Natural killer cell (primary cell): Measurements from ENCODE around the gene EXO1. TPM values are rescaled to one million over a fixed set of nuclear protein-coding genes. Genes with fewer than 3 reads are reported as not detected.

Experiments
- ATAC-seq, 3 donors: fragments of 150-1000 bp in 2 of 3; fragments of 200-7000 bp in 1 of 3; cut with Tn5 transposase; 1 replicate in 1 of 3; 2 replicates in 2 of 3; pipeline ENCODE4 v1.10.0; 2021; ENCODE audit warnings: mild to moderate bottlenecking in 2 of 3, moderate library complexity in 2 of 3
- DNase-seq, 2 donors: peaks; one replicate each; pipeline versions ENCODE4 v3.0.0 to v3.0.0-alpha.2; 2013 to 2021; ENCODE audit warnings: mixed read lengths in 1 of 2
- H3K27ac ChIP-seq: one replicate; pipeline ENCODE4 v1.5.1; 2013; ENCODE audit warnings: mild to moderate bottlenecking, low read length
- H3K27me3 ChIP-seq: one replicate; pipeline ENCODE4 v1.6.1; 2013; ENCODE audit warnings: low read length; ENCODE audit not compliant: control insufficient read depth, insufficient read depth
- H3K36me3 ChIP-seq: one replicate; pipeline ENCODE4 v1.6.1; 2013; ENCODE audit warnings: low read length; ENCODE audit not compliant: control insufficient read depth, insufficient read depth
- H3K4me1 ChIP-seq: one replicate; pipeline ENCODE4 v1.6.1; 2013; ENCODE audit warnings: low read length; ENCODE audit not compliant: control insufficient read depth, insufficient read depth
- H3K4me3 ChIP-seq: one replicate; pipeline ENCODE4 v1.5.1; 2013; ENCODE audit warnings: low read length
- H3K9me3 ChIP-seq: one replicate; pipeline ENCODE4 v1.6.1; 2013; ENCODE audit warnings: low read length; ENCODE audit not compliant: control insufficient read depth, insufficient read depth
- H3K27ac Mint-ChIP-seq, 2 donors: one replicate each; pipeline ENCODE4 v1.8.0; 2022; ENCODE audit warnings: mild to moderate bottlenecking in 2 of 2, mixed read lengths in 2 of 2, moderate library complexity in 1 of 2
- H3K27me3 Mint-ChIP-seq, 2 donors: one replicate each; pipeline ENCODE4 v1.8.0; 2022; ENCODE audit warnings: low read depth in 2 of 2, mixed read lengths in 2 of 2
- H3K36me3 Mint-ChIP-seq: one replicate; pipeline ENCODE4 v1.8.0; 2022; ENCODE audit warnings: mixed read lengths
- H3K4me1 Mint-ChIP-seq, 2 donors: one replicate each; pipeline ENCODE4 v1.8.0; 2022; ENCODE audit warnings: mixed read lengths in 2 of 2
- H3K4me3 Mint-ChIP-seq: one replicate; pipeline ENCODE4 v1.8.0; 2022; ENCODE audit warnings: mild to moderate bottlenecking, moderate library complexity, mixed read lengths
- H3K9me3 Mint-ChIP-seq, 2 donors: one replicate each; pipeline ENCODE4 v1.8.0; 2022; ENCODE audit warnings: mixed read lengths in 2 of 2
- CTCF ChIP-seq: fragments of 200-600 bp; IDR thresholded peaks from one replicate; pipeline ENCODE4 v1.8.0; 2022; ENCODE audit warnings: antibody characterized with exemption
- WGBS: methylation state at CpG from one replicate; pipeline ENCODE4 v1.1.7; 2013; ENCODE audit warnings: missing lambda C conversion rate; ENCODE audit not compliant: insufficient coverage; 5-methylcytosine and 5-hydroxymethylcytosine counted together
- intact Hi-C: fragments of 100-400 bp; cut with micrococcal nuclease; formaldehyde crosslinking; loops from one replicate; pipeline ENCODE4 v1.14.2; 2022
- total RNA-seq, 4 donors: library from RNA; stranded (reverse); fragments of 120-200 nt in 1 of 4; gene quantifications; one replicate each; pipeline versions ENCODE4 v1.2.3 to v1.2.4, GENCODE V29; 2013 to 2022

The EXO1 gene
- total RNA-seq, 3 donors from 2014 or later (not counting 1 experiment from before 2014, with no cell fraction given): 1.6 to 2.7 (median 1.7) TPM

GRCh38 chr1:241870746-241871430 is 22.9 kb downstream of the EXO1 start:
- WGBS: 100% methylated on average over 1 of the region's 3 CpGs
- no peak overlapping the region for H3K4me3 Mint-ChIP-seq
- TF ChIP-seq CTCF: no peak
- Histone ChIP-seq H3K4me1 (no peaks in the 10 kb centered on the region), H3K4me3 (no peak overlapping the region), H3K27me3 (no peaks in the 10 kb centered on the region), H3K36me3 (no peaks in the 10 kb centered on the region), H3K9me3 (no peaks in the 10 kb centered on the region), H3K27ac (no peak overlapping the region)
- no peaks in the 10 kb centered on the region for H3K36me3 Mint-ChIP-seq
- H3K27me3 Mint-ChIP-seq: no peaks in the 10 kb centered on the region
- ATAC-seq (no peak), DNase-seq (no peak)
- no peaks in the 10 kb centered on the region for H3K9me3 Mint-ChIP-seq
- no peak overlapping the region for H3K27ac Mint-ChIP-seq
- intact Hi-C loops: no loop called here
- no peaks in the 10 kb centered on the region for H3K4me1 Mint-ChIP-seq

- no peaks in the 10 kb centered on the region for H3K4me1 ChIP-seq
- no peaks in the 10 kb centered on the region for H3K36me3 ChIP-seq
- no peak overlapping the region for H3K4me3 ChIP-seq
- no peaks in the 10 kb centered on the region for H3K27me3 ChIP-seq
- Mint-ChIP-seq H3K27me3 (no peaks in the 10 kb centered on the region), H3K4me3 (no peak overlapping the region), H3K27ac (no peak overlapping the region), H3K4me1 (no peaks in the 10 kb centered on the region), H3K36me3 (no peaks in the 10 kb centered on the region), H3K9me3 (no peaks in the 10 kb centered on the region)
- TF ChIP-seq CTCF: no peak
- DNase-seq (no peak), ATAC-seq (no peak)
- H3K27ac ChIP-seq: no peak overlapping the region
- H3K9me3 ChIP-seq: no peaks in the 10 kb centered on the region
- WGBS: 95% methylated on average over 6 of the region's 6 CpGs
- intact Hi-C loops: no loop called here
These were observed 33.4 kb downstream of the EXO1 start for GRCh38 chr1:241881440-241881839.

- no peak for ATAC-seq
- intact Hi-C loops: no loop called here
- H3K27me3 Mint-ChIP-seq: no peaks in the 10 kb centered on the region
These were observed 35.2 kb downstream of the EXO1 start for GRCh38 chr1:241883159-241883558.

More at GRCh38 chr1:241883159-241883558, 35.2 kb downstream of the EXO1 start:
- WGBS: no CpG with 5 or more reads among the region's 1 CpG
- Mint-ChIP-seq H3K4me1 (no peaks in the 10 kb centered on the region), H3K9me3 (no peaks in the 10 kb centered on the region), H3K36me3 (no peaks in the 10 kb centered on the region), H3K4me3 (no peak overlapping the region), H3K27ac (no peak overlapping the region)
- Histone ChIP-seq H3K27me3 (no peaks in the 10 kb centered on the region), H3K27ac (no peak overlapping the region), H3K36me3 (no peaks in the 10 kb centered on the region), H3K9me3 (no peaks in the 10 kb centered on the region), H3K4me3 (no peak overlapping the region), H3K4me1 (no peaks in the 10 kb centered on the region)
- no peak for TF ChIP-seq CTCF
- no peak for DNase-seq
